ENCODE results near the gene NCAM1.
"Not testable (repeated sequence)": the region's sequence is repeated elsewhere in the genome, so short reads cannot be mapped to it uniquely, and the experiment has no call there.

NCAM1 gene

GRCh38 chr11:112961146-112961668 is at the start of gene NCAM1:
Gene NCAM1 (plus strand): TSS chr11:112961420.
- DNase-seq (ENCODE audit: low spot score), result peak; percentile 26

- DNase-seq (ENCODE audit: low spot score), result no peak
Observed at GRCh38 chr11:112922606-112923005, 38.6 kb upstream of the NCAM1 start.

GRCh38 chr11:112924836-112925235 is 36.4 kb upstream of the NCAM1 start:
- not testable (repeated sequence) for DNase-seq (ENCODE audit: low spot score)

DNA sequence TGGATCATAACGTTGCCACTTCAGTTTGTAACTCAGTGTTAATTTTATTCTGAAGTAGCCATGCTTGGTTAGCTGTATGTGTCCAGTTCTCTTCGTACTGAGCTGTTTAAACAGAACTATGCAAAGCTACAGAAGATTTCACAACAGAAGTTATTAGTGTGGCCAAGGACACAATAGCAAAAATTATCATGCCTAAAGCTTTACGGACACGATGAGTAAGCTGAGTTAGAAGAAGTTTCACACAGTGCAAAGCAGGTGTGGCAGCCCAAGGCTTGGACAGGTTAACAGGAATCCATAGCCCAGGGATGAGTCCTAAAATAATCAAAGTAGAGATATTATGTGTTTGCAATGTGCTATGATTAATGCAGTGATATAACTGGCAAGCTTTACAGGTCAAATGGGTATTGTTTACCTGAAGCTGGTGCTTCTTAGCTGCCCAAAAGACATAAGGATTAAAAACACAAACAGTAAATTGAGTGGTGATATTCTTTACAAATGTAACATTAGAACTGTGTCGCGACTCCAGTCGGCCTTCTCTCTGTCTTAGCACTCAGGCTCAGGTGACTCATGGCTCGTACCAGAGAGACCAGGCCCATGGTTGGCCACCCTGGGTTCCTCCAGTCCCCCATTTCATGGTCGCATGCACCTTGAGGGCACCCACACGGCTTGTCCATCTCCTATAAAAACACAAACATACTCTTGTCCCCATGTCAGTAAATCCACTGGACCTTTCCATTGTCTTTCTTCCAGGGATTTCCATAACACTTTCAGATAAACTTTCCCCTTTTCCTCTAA is 35.5 kb upstream of the NCAM1 start:
- DNase-seq (ENCODE audit: low spot score), result no peak

DNA sequence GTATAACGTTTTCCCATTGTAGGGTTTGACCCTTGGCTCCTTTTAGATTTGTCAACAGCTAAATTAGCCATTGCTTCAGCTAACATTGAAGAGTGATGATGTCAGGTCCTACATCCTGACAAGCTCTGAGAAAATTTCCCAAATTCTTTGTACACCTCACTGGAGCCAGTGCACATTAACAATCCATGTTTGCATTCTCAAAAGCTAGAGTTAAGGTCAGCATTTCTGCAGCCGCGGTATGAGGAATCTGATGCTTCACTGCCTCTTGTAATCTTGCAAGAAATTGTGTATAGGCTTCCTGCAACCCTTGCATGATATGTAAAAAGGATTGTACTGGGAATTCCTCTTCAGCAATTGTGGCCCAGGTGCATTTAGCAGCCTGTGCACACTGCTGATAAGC is 33.1 kb upstream of the NCAM1 start:
- DNase-seq (ENCODE audit: low spot score), result no peak

DNA sequence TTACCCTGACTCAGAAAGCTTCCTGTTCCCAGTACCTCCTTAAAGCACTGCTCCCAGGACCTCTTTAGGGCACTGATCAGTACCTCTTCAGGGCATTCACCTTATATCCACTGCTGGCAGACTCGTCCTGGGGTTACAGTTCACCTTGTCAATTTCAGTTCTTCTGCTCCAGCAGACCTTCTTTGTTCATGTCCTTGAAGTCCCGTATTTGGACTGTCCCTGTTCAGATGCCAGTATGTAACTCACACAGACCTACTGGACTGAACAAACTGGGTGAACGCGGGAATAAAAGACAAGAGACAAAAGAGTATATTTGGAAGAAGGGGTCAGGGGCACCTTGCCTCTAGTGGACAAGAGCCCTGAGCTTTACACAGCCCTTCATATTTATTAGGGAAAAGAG is 31.8 kb upstream of the NCAM1 start:
- DNase-seq (ENCODE audit: low spot score), result no peak

GRCh38 chr11:112931703-112932102 is 29.5 kb upstream of the NCAM1 start:
- no peak for DNase-seq (ENCODE audit: low spot score)

DNA sequence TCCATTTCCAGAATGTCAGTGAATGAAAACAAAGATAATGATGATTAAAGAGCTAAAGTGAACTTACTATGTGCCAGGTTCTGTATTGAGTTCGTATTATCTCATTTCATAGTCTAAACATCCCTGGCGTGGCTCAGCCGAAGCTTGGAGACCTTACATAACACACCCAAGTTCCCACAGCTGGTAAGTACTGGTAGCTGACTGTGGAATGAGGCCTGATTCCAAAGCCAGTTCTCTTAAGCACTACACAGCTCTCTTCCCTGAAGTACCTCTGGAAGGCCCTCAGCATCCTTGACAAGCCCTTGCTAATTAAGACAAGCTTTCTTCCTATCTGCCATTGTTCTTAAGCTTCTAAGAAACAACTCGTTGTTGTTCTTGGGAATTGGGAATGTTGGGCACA is 28.6 kb upstream of the NCAM1 start:
- no peak for DNase-seq (ENCODE audit: low spot score)

GRCh38 chr11:112933970-112934369 is 27.2 kb upstream of the NCAM1 start:
- no peak for DNase-seq (ENCODE audit: low spot score)

DNA sequence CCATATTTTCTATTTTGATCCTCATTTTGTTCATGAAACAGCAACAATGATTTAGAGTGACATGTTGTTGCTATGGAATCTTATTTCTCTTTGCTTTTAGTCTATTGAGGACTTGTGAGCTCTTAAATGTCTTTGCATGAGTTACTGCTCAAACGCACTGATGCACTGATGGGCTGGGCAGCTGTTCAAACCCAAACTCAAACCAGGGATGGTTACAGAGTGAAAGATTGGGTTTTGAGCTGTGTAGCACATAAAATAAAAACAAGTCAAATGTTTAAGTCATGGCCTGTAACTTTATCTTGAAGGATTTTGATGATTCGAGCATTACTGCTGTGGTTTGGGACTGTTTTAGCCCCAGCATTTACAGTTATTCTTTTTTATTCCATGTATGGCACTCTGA is 20.1 kb upstream of the NCAM1 start:
- DNase-seq (ENCODE audit: low spot score), result no peak

- DNase-seq (ENCODE audit: low spot score), result no peak
Observed at GRCh38 chr11:112942966-112943643, 18.1 kb upstream of the NCAM1 start.

DNA sequence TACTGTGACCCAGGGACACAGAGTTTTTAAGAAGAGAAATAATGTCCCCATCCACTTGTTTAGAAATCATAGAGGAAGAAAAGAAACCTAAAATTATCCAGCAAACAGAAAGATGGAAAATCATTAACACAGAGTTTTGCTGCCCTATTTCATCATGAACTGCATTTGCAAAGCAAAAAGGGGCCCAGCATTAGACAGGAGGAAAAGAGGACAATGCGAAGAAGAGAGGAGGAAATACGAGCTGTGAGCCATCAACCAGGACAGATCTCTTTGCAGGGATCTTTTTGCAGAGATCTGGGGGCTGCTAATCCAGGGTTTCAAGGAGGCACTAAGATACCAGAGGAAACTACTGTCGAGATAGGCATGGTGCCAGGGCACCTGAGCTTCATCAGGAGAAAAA is 14.4 kb upstream of the NCAM1 start:
- DNase-seq (ENCODE audit: low spot score), result no peak

DNA sequence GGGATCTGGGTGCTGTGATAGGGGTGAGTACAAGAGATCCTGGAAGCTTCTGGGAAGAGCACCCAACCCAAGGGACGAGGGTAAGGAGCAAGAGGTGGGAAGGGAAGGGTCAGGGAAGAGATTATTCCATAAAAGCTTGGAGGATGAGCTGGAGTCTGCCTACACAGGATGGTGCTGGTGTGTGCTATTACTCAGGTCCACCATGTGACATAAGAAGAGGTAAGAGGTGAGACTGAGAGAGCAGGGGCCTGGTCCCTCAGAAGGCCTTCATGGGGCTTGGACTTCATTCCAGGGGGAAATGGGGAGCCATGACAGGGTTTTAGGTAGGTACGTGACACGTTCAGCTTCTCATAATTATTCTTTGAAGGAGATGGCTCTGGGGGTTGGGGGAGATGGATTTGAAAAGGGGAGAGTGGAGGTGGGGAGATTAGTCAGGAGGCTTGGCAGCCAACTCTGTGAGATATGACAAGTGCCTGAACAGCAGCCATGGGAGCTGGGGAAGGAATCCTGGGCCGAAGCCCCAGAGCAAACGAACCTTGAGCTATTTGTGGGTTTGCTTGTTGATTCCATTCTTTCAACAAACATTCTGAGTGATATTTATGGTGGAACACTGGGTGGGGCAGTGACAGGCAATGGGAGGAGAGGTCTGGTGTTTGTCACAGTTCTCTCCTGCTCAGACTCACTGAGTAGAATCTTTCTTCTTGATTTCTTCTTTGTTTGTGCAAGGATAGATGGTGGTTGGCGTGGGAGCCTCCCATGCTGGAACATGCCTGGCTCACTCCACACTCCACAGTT is 11.2 kb upstream of the NCAM1 start:
- no peak for DNase-seq (ENCODE audit: low spot score)

DNA sequence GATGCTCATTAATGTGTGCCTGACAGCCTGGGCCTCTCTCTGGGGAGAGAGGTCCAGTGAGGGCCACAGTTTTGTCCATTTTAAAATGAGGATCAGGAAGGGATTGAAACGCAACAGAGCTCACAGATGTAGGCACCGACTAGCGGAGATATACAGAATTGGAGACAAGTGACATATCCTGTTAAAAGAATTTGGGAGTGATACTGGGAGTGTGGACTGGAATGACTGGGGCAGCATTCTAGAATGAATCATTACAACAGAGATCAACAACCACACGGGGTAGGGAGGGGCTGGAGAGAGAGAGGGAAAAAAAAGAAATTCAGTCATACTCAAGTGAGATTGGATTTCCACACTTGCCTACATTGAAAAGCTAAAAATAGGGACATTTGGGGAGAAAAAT is 2.5 kb upstream of the NCAM1 start:
- no peak for DNase-seq (ENCODE audit: low spot score)

GRCh38 chr11:112961751-112962578 is 745 bp downstream of the NCAM1 start:
- peak; percentile 0 for DNase-seq (ENCODE audit: low spot score)

GRCh38 chr11:112962579-112963367 is 1.6 kb downstream of the NCAM1 start:
- DNase-seq (ENCODE audit: low spot score), result no peak

GRCh38 chr11:112963368-112963955 is 2.2 kb downstream of the NCAM1 start:
- DNase-seq (ENCODE audit: low spot score), result no peak

- DNase-seq (ENCODE audit: low spot score), result no peak
Observed at GRCh38 chr11:112965656-112966055, 4.4 kb downstream of the NCAM1 start.

DNA sequence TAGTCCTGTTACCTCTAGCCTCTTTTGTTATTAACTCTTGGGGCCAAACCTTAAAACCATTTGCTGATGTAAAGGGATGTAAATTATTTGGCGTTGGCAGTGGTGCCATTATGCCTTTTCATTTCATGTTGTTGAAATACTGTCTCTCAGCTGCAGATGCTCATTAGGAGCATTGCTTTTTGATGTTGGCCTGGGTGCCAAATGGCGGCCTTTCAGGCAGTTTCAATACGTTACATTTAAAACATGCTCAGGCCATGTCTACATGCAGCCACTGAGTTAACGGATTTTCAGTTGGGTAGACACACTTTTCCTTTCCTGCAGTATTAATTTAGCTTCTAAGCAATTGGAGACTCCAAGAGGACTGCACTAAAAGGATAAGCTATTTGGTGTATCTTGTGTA is 5.3 kb downstream of the NCAM1 start:
- DNase-seq (ENCODE audit: low spot score), result no peak

DNA sequence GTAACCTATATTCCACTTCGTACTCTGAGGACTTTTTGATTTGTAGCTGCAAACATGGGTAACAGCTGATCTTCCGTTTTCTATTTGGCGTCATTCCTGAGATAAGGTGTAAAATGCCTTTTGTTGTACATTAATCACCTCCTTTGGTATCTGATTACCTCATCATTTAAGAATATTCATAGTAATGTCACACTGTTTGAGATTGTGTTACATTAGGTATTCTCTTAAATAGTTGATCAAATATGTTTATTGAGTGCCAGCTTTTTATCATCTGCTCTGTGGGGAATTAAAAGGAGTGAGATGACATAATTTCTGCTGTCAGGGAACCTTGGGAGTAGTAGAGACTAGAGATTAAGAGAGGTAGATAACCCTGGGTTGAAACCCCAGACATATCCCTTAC is 5.9 kb downstream of the NCAM1 start:
- no peak for DNase-seq (ENCODE audit: low spot score)

All from kidney capillary endothelial cell (primary cell).